Measurements from ENCODE around the gene MYL10. TPM values are rescaled to one million over a fixed set of nuclear protein-coding genes. Genes with fewer than 3 reads are reported as not detected.

MYL10 gene
- total RNA-seq (2014; rRNA removed; shearing (Covaris generic)): not detected in 2 replicates
- polyA plus RNA-seq (2014; cell fraction: nucleus; rRNA removed): not detected in 2 replicates

- DNase-seq (ENCODE audit: extremely low read depth, low read depth): no peak
These were observed at the start of gene MYL10 for GRCh38 chr7:101629171-101629570. Gene MYL10 (minus strand): TSS chr7:101629296. CDS start chr7:101629118, 178 bp downstream.

- no peak for DNase-seq (ENCODE audit: extremely low read depth, low read depth)
These were observed 49.6 kb upstream of the MYL10 start for GRCh38 chr7:101678658-101679057.

GRCh38 chr7:101677797-101678479 is 48.8 kb upstream of the MYL10 start:
- no peak for DNase-seq (ENCODE audit: extremely low read depth, low read depth)

- no peak for DNase-seq (ENCODE audit: extremely low read depth, low read depth)
These were observed 48.3 kb upstream of the MYL10 start for GRCh38 chr7:101677391-101677790.

- DNase-seq (ENCODE audit: extremely low read depth, low read depth): no peak
These were observed 47.9 kb upstream of the MYL10 start for GRCh38 chr7:101676956-101677355.

GRCh38 chr7:101676062-101676598 is 47.0 kb upstream of the MYL10 start:
- DNase-seq (ENCODE audit: extremely low read depth, low read depth): no peak

GRCh38 chr7:101674439-101674838 is 45.3 kb upstream of the MYL10 start:
- DNase-seq (ENCODE audit: extremely low read depth, low read depth): no peak

GRCh38 chr7:101673951-101674350 is 44.9 kb upstream of the MYL10 start:
- DNase-seq (ENCODE audit: extremely low read depth, low read depth): no peak

GRCh38 chr7:101673315-101673714 is 44.2 kb upstream of the MYL10 start:
- DNase-seq (ENCODE audit: extremely low read depth, low read depth): no peak

- no peak for DNase-seq (ENCODE audit: extremely low read depth, low read depth)
These were observed 42.6 kb upstream of the MYL10 start for GRCh38 chr7:101671371-101672356.

GRCh38 chr7:101669307-101669706 is 40.2 kb upstream of the MYL10 start:
- no peak for DNase-seq (ENCODE audit: extremely low read depth, low read depth)

- no peak for DNase-seq (ENCODE audit: extremely low read depth, low read depth)
These were observed 39.6 kb upstream of the MYL10 start for GRCh38 chr7:101668726-101669125.

- no peak for DNase-seq (ENCODE audit: extremely low read depth, low read depth)
These were observed 38.8 kb upstream of the MYL10 start for GRCh38 chr7:101667920-101668319.

- no peak for DNase-seq (ENCODE audit: extremely low read depth, low read depth)
These were observed 38.3 kb upstream of the MYL10 start for GRCh38 chr7:101667399-101667798.

GRCh38 chr7:101666741-101667140 is 37.6 kb upstream of the MYL10 start:
- DNase-seq (ENCODE audit: extremely low read depth, low read depth): no peak

- no peak for DNase-seq (ENCODE audit: extremely low read depth, low read depth)
These were observed 37.2 kb upstream of the MYL10 start for GRCh38 chr7:101666293-101666692.

GRCh38 chr7:101664893-101665471 is 35.9 kb upstream of the MYL10 start:
- DNase-seq (ENCODE audit: extremely low read depth, low read depth): no peak

GRCh38 chr7:101664436-101664835 is 35.3 kb upstream of the MYL10 start:
- DNase-seq (ENCODE audit: extremely low read depth, low read depth): no peak

- no peak for DNase-seq (ENCODE audit: extremely low read depth, low read depth)
These were observed 34.7 kb upstream of the MYL10 start for GRCh38 chr7:101663747-101664146.

GRCh38 chr7:101662447-101662998 is 33.4 kb upstream of the MYL10 start:
- DNase-seq (ENCODE audit: extremely low read depth, low read depth): no peak

- DNase-seq (ENCODE audit: extremely low read depth, low read depth): no peak
These were observed 30.6 kb upstream of the MYL10 start for GRCh38 chr7:101659706-101660105.
